ENCODE measurements around the gene C17orf75. TPM values are rescaled to one million over a fixed set of nuclear protein-coding genes. Genes with fewer than 3 reads are reported as not detected.

Gene C17orf75
- total RNA-seq, 1 donor from 2014 or later = 30.5 TPM

DNA sequence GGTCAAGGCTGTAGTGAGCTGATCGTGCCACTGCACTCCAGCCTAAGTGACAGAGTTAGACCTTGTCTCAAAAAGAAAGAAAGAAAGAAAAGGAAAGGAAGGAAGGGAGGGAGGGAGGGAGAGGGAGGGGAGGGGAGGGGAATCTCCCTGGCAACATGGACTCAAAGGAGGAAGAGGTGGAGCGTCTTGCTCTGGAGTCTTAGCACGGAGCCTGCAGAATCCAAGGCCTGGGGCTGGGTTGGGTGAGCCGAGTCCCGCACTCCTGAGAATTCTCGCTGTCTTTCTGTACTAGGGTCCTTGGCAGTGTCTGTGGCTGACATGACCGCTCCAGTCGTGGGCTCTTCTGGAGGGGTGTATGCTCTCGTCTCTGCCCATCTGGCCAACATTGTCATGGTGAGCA lies 36.9 kb downstream of the C17orf75 start:
- intact Hi-C loops (cut with micrococcal nuclease) = no loop called here

DNA sequence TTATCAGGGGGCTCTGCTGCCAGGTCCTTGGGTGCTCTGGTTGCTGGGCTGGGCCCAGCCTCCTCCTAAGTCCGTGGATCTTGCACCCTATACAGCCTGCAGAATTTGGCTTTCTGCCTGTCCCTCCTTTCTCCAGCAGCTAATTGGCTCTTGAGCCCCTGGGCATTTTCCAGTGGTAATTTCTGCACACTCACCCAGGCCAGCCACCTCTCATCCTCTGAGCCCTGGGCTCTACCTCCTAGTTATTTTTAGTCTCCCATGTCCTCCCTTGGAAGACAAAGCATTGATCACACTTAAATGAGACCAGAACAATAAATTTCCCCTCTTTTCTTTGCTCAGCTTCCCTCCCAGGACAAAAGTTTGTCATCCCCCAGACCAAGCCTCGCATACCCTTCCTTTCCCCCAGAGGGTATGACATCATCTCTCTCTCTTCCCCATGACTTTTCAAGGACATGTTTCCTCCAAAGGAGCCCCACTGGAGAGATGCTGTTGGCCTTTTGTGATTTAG lies 38.1 kb downstream of the C17orf75 start:
- intact Hi-C loops (cut with micrococcal nuclease) = no loop called here

DNA sequence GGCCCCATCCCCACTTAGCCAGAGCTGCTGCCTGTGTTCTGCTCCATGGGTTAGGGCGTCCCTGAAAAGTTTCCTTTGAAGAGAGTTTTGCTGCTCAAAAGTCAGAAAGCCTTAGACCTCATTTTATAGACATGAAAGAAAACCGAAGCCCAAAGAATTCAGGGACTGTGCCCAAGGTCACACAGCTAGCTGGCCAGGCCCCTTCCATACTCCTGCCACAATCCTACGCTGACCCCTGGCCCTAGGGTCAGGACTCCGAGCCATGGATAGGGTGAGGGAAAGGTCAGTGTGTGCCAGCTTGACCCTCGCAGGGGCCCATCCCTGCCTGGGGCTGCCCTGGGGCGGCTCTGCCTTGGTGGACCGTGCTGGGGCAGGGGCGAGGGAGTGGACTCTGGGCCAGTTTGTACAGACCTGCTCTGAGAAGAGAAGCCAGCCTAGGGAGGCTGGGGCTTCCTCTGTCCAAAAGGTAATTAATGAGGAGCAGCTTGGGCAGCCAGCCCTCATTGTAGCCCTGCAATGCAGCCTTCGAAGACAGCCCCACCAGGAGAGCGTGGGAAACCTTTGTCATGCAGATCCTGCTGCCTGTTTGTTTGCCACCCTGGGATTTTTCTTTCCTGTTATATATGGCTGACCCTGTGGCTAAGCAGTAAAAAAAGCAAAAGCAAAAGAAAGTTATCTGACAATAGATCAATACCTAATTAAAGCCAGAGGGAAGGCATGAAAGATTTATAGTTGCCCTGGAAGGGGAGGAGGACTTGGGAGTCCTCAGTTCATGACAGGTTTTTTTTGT lies 38.9 kb downstream of the C17orf75 start:
- intact Hi-C loops (cut with micrococcal nuclease) = no loop called here

- intact Hi-C loops (cut with micrococcal nuclease) = no loop called here
Measured at GRCh38 chr17:32302037-32302436, 39.9 kb downstream of the C17orf75 start.

GRCh38 chr17:32299580-32300164 lies 42.3 kb downstream of the C17orf75 start:
- intact Hi-C loops (cut with micrococcal nuclease) = no loop called here

- intact Hi-C loops (cut with micrococcal nuclease) = no loop called here
Measured at GRCh38 chr17:32298721-32299579, 43.0 kb downstream of the C17orf75 start.

DNA sequence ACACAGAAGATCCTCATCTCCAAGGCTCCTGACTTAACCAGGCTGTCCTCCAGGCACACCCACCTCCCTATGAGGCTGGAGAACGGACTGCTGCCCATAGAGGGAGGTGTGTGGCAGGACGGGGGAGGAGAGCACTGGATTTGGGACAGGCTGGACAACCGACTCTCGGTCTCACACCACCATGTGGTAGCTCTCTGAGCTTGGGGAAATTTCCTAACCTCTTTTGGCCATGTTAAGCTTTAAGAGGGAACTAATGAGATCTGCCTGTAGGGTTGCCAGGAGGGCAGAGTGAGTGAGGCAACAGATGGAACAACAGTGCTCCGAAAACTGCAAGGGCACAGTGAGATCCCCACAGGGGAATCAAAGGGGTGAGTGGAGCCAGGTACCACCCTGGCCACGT lies 43.7 kb downstream of the C17orf75 start:
- intact Hi-C loops (cut with micrococcal nuclease) = no loop called here

GRCh38 chr17:32297860-32298259 lies 44.1 kb downstream of the C17orf75 start:
- intact Hi-C loops (cut with micrococcal nuclease) = no loop called here

- intact Hi-C loops (cut with micrococcal nuclease) = no loop called here
Measured at GRCh38 chr17:32297424-32297823, 44.5 kb downstream of the C17orf75 start.

DNA sequence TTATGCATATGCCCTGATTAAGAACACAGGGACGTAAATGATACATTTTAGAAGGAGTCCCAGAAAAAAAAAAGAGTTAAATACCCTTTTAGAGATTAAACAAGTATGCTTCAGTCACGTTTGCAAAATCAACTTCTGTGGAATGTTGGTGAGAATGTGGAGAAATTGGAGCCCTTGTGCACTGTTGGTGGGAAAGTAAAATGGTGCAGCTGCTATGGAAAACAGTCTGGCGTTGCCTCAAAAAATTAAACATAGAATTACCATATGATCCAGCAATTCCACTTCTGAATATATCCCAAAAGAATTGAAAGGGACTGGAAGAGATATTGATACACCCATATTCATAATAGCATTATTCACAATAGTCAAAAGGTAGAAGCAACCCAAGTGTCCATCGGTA lies 49.9 kb downstream of the C17orf75 start:
- intact Hi-C loops (cut with micrococcal nuclease) = no loop called here

GRCh38 chr17:32289471-32290070 lies 52.4 kb downstream of the C17orf75 start:
- intact Hi-C loops (cut with micrococcal nuclease) = no loop called here

DNA sequence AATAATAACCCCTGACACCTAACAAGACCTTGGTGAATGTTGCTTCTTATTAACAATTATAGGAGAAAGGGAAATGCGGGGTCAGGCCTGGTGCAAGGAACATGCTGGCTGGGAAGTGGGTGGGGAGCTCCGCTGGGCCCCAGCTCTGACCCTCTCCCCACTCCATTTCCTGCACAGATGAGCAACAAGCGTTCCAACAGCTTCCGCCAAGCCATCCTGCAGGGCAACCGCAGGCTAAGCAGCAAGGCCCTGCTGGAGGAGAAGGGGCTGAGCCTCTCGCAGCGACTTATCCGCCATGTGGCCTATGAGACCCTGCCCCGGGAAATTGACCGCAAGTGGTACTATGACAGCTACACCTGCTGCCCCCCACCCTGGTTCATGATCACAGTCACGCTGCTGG lies 53.4 kb downstream of the C17orf75 start:
- intact Hi-C loops (cut with micrococcal nuclease) = no loop called here

GRCh38 chr17:32287804-32288511 lies 54.0 kb downstream of the C17orf75 start:
- intact Hi-C loops (cut with micrococcal nuclease) = no loop called here

- intact Hi-C loops (cut with micrococcal nuclease) = no loop called here
Measured at GRCh38 chr17:32286518-32286900, 55.5 kb downstream of the C17orf75 start.

DNA sequence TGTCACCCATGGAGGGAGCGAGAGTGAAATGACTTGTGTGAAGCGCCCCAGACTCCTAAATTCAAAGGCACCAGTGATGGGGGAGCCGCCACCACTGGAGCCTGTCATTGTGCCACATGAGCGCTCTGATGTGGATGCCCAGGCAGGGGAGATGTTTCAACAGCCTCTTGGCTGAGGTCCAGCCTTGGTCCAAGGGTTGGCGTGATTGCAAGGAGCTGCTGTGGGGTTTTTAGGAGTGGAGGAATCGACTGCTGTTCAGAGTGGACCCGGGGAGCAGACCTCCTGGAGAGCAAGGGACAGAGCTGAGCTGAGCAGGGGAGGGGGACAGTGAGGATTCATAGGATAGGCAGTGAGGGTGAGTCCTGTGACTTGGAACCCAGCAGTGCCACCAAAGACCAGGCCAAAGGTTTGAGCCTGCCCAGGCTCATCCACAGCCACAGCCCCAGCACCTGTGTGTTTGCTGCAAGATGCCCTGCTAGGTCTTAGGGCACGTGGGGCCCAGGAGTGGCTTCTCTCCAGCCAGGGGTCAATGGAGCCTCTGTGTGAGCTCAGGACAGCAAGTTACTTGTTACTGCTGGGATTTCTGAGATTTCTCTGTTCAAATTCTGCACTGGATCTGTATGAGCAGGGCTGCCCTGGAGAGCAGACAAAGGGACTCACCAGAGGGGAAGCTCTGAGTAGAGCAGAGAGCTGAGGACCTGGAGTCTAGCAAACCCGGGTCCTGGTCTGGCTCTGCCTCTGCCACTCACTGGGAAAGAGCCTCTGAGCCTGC lies 56.0 kb downstream of the C17orf75 start:
- intact Hi-C loops (cut with micrococcal nuclease) = no loop called here

DNA sequence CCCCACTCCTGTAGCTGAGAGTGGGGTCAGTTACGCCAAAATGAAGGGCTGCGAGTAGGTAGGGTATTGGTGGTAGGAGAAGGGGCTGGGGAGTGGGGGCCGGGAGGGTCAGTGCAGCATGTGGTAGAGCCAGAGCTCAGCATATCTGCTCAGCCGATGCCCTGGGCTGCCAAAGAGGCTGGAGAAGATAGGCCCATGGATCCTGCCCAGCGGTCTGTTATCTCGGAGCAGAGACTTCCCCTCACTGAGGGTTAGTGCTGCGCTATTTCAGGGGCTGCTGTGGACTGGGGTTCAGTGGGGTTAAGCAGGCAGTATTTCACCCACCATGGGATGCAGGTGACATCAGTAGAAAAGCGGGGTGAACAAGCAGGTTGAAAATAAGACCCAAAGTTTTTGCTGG lies 56.7 kb downstream of the C17orf75 start:
- intact Hi-C loops (cut with micrococcal nuclease) = no loop called here

DNA sequence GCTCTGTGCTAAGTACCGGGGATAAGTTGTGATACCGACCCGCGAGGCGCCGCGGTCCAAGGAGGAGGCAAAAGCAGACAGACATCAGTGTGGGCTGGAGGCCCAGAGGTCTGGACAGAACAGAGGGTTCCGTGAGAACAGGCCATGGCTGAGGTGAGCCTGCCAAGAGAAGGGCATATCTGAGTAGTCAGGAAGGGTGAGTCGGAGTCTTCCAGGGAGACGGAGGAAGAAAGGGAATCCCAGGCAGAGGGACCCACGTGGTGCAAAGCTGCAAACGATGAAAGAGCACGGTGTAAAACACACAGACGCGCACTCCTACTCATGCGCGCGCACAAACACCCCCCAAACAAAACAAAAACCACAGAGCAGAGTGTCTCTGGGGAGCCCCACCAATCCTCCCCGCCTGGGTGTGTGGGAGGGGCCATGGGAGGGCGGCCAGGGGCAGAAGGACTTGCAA lies 58.2 kb downstream of the C17orf75 start:
- intact Hi-C loops (cut with micrococcal nuclease) = no loop called here

DNA sequence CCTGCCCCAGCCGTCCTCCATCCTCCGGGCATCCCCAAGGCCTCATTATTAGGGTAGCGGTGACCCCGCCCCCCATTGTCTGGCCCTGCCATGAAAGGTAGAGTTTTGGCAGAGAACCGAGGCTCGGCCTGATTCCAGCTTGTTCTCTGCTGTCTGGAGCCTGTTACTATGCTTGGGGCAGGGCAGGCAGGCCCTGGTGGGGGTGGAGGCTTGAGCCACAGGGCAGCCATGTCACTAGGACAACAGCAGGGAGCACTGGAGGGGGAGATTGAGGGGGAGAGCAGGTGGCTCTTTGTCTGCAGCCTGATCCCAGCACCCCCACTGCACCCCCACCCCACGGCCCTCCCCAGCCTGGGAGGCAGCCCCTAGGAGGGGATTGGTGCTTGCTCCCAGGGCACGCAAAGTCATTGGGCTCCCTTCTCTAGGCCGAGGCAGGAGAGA lies 60.9 kb downstream of the C17orf75 start:
- intact Hi-C loops (cut with micrococcal nuclease) = no loop called here

GRCh38 chr17:32279891-32280716 lies 61.9 kb downstream of the C17orf75 start:
- intact Hi-C loops (cut with micrococcal nuclease) = no loop called here
